GM23338 (cell line): ENCODE measurements around the gene RNLS. TPM values are rescaled to one million over a fixed set of nuclear protein-coding genes. Genes with fewer than 3 reads are reported as not detected.
"Not testable (repeated sequence)": the region's sequence is repeated elsewhere in the genome, so short reads cannot be mapped to it uniquely, and the experiment has no call there.

Source experiments
- ATAC-seq: fragments of 200-7000 bp; cut with Tn5 transposase; 3 replicates; pipeline ENCODE4 v1.9.1; 2020
- DNase-seq: peaks from one replicate; pipeline ENCODE4 v3.0.0-alpha.2; 2015; ENCODE audit warnings: low spot score
- H2AFZ ChIP-seq: fragments of 200-600 bp; sonication (generic); 2 replicates; pipeline ENCODE4 v1.8.0; 2016; ENCODE audit warnings: antibody characterized with exemption, mild to moderate bottlenecking, moderate library complexity
- H3F3A ChIP-seq: fragments of 200-600 bp; sonication (generic); replicated peaks from 2 replicates; pipeline ENCODE4 v1.8.0; 2017; ENCODE audit warnings: antibody characterized with exemption, mixed run types, low read depth
- H3K27ac ChIP-seq: fragments of 200-600 bp; sonication (generic); 2 replicates; pipeline ENCODE4 v1.6.1; 2016; ENCODE audit warnings: low read depth
- H3K27me3 ChIP-seq: fragments of 200-600 bp; sonication (generic); 2 replicates; pipeline ENCODE4 v1.8.0; 2016; ENCODE audit warnings: mild to moderate bottlenecking, mixed run types, moderate library complexity; ENCODE audit not compliant: insufficient read depth
- H3K36me3 ChIP-seq: fragments of 200-600 bp; sonication (generic); 2 replicates; pipeline ENCODE4 v1.8.0; 2016; ENCODE audit warnings: mild to moderate bottlenecking; ENCODE audit not compliant: insufficient read depth
- H3K4me1 ChIP-seq: fragments of 200-600 bp; sonication (generic); 2 replicates; pipeline ENCODE4 v1.8.0; 2016; ENCODE audit warnings: mild to moderate bottlenecking, moderate library complexity; ENCODE audit not compliant: insufficient read depth
- H3K4me2 ChIP-seq: fragments of 200-600 bp; sonication (generic); 2 replicates; pipeline ENCODE4 v1.7.1; 2017; ENCODE audit warnings: mixed run types
- H3K4me3 ChIP-seq: fragments of 200-600 bp; sonication (generic); 2 replicates; pipeline ENCODE4 v1.6.1; 2016; ENCODE audit warnings: mixed run types
- H3K79me2 ChIP-seq: fragments of 200-600 bp; sonication (generic); replicated peaks from 2 replicates; pipeline ENCODE4 v1.8.0; 2017; ENCODE audit warnings: mild to moderate bottlenecking; ENCODE audit not compliant: insufficient read depth
- H3K9me2 ChIP-seq: fragments of 200-600 bp; sonication (generic); 2 replicates; pipeline ENCODE4 v1.8.0; 2017; ENCODE audit not compliant: insufficient read depth
- H4K20me1 ChIP-seq: fragments of 200-600 bp; sonication (generic); replicated peaks from 2 replicates; pipeline ENCODE4 v1.8.0; 2017; ENCODE audit warnings: mild to moderate bottlenecking; ENCODE audit not compliant: insufficient read depth
- H3K27ac Mint-ChIP-seq: 2 replicates; pipeline ENCODE4 v1.8.0; 2020; ENCODE audit warnings: inconsistent platforms, mild to moderate bottlenecking, moderate library complexity, mixed read lengths
- H3K27me3 Mint-ChIP-seq: 3 replicates; pipeline ENCODE4 v1.8.0; 2022; ENCODE audit warnings: low read depth, mild to moderate bottlenecking, moderate library complexity, mixed read lengths, inconsistent platforms; ENCODE audit not compliant: insufficient read depth, poor library complexity
- H3K36me3 Mint-ChIP-seq: 3 replicates; pipeline ENCODE4 v1.8.0; 2021; ENCODE audit warnings: low read depth, mild to moderate bottlenecking, inconsistent platforms, moderate library complexity, mixed read lengths
- H3K4me1 Mint-ChIP-seq: 3 replicates; pipeline ENCODE4 v1.8.0; 2020; ENCODE audit warnings: mild to moderate bottlenecking, inconsistent platforms, mixed read lengths
- H3K4me3 Mint-ChIP-seq: 3 replicates; pipeline ENCODE4 v1.8.0; 2021; ENCODE audit warnings: moderate library complexity, mild to moderate bottlenecking, inconsistent platforms, mixed read lengths
- H3K9me3 Mint-ChIP-seq: 3 replicates; pipeline ENCODE4 v1.8.0; 2020; ENCODE audit warnings: moderate library complexity, mild to moderate bottlenecking, inconsistent platforms, mixed read lengths
- CREB1 ChIP-seq: fragments of 250-450 bp; sonication (Bioruptor Pico); IDR thresholded peaks from 2 replicates; pipeline ENCODE4 v1.5.0; 2020; ENCODE audit warnings: low read depth, mild to moderate bottlenecking, moderate library complexity
- EZH2 ChIP-seq: fragments of 200-600 bp; sonication (generic); IDR thresholded peaks from one replicate; pipeline ENCODE4 v1.8.0; 2017; ENCODE audit warnings: antibody characterized with exemption, mild to moderate bottlenecking, low read depth; ENCODE audit not compliant: unreplicated experiment
- EZH2phosphoT487 ChIP-seq: fragments of 200-600 bp; sonication (generic); IDR thresholded peaks from one replicate; pipeline ENCODE4 v1.8.1; 2018; ENCODE audit warnings: antibody characterized with exemption; ENCODE audit not compliant: unreplicated experiment
- JUNB ChIP-seq: IDR thresholded peaks from one replicate; pipeline ENCODE4 v1.6.1; 2016; ENCODE audit warnings: antibody characterized with exemption; ENCODE audit not compliant: unreplicated experiment
- NANOG ChIP-seq: IDR thresholded peaks from 2 replicates; pipeline ENCODE4 v1.6.1; 2016; ENCODE audit warnings: antibody characterized with exemption, borderline replicate concordance
- POLR2AphosphoS5 ChIP-seq: IDR thresholded peaks from 2 replicates; pipeline ENCODE4 v1.6.1; 2016; ENCODE audit warnings: antibody characterized with exemption, low read depth
- REST ChIP-seq: IDR thresholded peaks from one replicate; pipeline ENCODE4 v1.6.1; 2018; ENCODE audit warnings: antibody characterized with exemption; ENCODE audit not compliant: unreplicated experiment
- STAT1 ChIP-seq: IDR thresholded peaks from one replicate; pipeline ENCODE4 v1.6.1; 2016; ENCODE audit warnings: antibody characterized with exemption; ENCODE audit not compliant: unreplicated experiment
- ZNF331 ChIP-seq: fragments of 250-450 bp; sonication (Bioruptor Pico); IDR thresholded peaks from 2 replicates; pipeline ENCODE4 v1.5.0; 2020; ENCODE audit warnings: low read depth, mild to moderate bottlenecking, moderate library complexity
- ZNF462 ChIP-seq: fragments of 250-450 bp; sonication (Bioruptor Pico); IDR thresholded peaks from 2 replicates; pipeline ENCODE4 v1.5.0; 2020; ENCODE audit warnings: mild to moderate bottlenecking, moderate library complexity
- polyA plus RNA-seq: library from polyadenylated mRNA; unstranded; fragments of >200 nt; fragmentation: Nextera tagmentation; extraction: Ambion mirVana; gene quantifications from 2 replicates; pipeline ENCODE4 v1.2.1, GENCODE V29; 2016
- total RNA-seq: library from RNA; depleted of rRNA; stranded (reverse); fragments of >200 nt; shearing (Covaris generic); gene quantifications from 2 replicates; pipeline ENCODE4 v1.2.3, GENCODE V29; 2014
- TF ChIP-seq, protein P1 (sequence below): IDR thresholded peaks from 2 replicates; pipeline ENCODE4 v1.6.1; 2016; ENCODE audit warnings: antibody characterized with exemption

The RNLS gene
- total and polyA plus RNA-seq, 2 experiments from 2014 or later = 8.8 to 15.2 TPM

- Histone ChIP-seq H3K4me2 (no peak overlapping the region), H3K36me3 (no peaks in the 10 kb centered on the region), H3K79me2 (no peaks in the 10 kb centered on the region), H3K27ac (no peak overlapping the region), H3K27me3 (no peaks in the 10 kb centered on the region), H2AFZ (no peak overlapping the region), H3F3A (no peaks in the 10 kb centered on the region), H3K9me2 (no peaks in the 10 kb centered on the region), H3K4me3 (no peak overlapping the region), H4K20me1 (no peaks in the 10 kb centered on the region), H3K4me1 (0 out of 2 replicates have a peak, but pooled peaks cover 3% of the 10 kb centered on the region)
- H3K27ac Mint-ChIP-seq = no peak overlapping the region
- DNase-seq (no peak), ATAC-seq (no peak)
- no peaks in the 10 kb centered on the region for H3K36me3 Mint-ChIP-seq
- H3K4me3 Mint-ChIP-seq = no peak overlapping the region
- H3K4me1 Mint-ChIP-seq = peaks cover 8% of the 10 kb centered on the region
- TF ChIP-seq ZNF331 (CRISPR knock-in tag) (no peak), NANOG (no peak), EZH2 (no peak), CREB1 (no peak), EZH2phosphoT487 (no peak), STAT1 (no peak), ZNF462 (CRISPR knock-in tag) (no peak), REST (no peak), JUNB (no peak), POLR2AphosphoS5 (no peak)
- TF ChIP-seq, protein P1, sequence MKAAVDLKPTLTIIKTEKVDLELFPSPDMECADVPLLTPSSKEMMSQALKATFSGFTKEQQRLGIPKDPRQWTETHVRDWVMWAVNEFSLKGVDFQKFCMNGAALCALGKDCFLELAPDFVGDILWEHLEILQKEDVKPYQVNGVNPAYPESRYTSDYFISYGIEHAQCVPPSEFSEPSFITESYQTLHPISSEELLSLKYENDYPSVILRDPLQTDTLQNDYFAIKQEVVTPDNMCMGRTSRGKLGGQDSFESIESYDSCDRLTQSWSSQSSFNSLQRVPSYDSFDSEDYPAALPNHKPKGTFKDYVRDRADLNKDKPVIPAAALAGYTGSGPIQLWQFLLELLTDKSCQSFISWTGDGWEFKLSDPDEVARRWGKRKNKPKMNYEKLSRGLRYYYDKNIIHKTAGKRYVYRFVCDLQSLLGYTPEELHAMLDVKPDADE = no peak
- H3K27me3 Mint-ChIP-seq = no peaks in the 10 kb centered on the region
- H3K9me3 Mint-ChIP-seq = no peaks in the 10 kb centered on the region
These were observed 94.0 kb downstream of the RNLS start for GRCh38 chr10:88489107-88489506.

GRCh38 chr10:88486816-88487215 is 96.3 kb downstream of the RNLS start:
- ATAC-seq, DNase-seq, H3K4me3 ChIP-seq, H2AFZ ChIP-seq, H3K4me3 Mint-ChIP-seq, H3K36me3 ChIP-seq, H3K4me2 ChIP-seq, H3K27me3 Mint-ChIP-seq, H3K4me1 Mint-ChIP-seq, H3K9me2 ChIP-seq, H3K27ac Mint-ChIP-seq, H3K79me2 ChIP-seq, H4K20me1 ChIP-seq, H3K27me3 ChIP-seq, H3K36me3 Mint-ChIP-seq, H3K4me1 ChIP-seq, H3K9me3 Mint-ChIP-seq, H3K27ac ChIP-seq, H3F3A ChIP-seq: not testable (repeated sequence)
